GM23338 (cell line): ENCODE data around the gene CATSPERE.

Experiments
- CREB1 ChIP-seq: fragments of 250-450 bp; sonication (Bioruptor Pico); IDR thresholded peaks from 2 replicates; pipeline ENCODE4 v1.5.0; 2020; ENCODE audit warnings: low read depth, mild to moderate bottlenecking, moderate library complexity
- CTCF ChIP-seq, 2 experiments: fragments of 200-600 bp in 1 of 2; sonication (generic) in 1 of 2; conservative IDR thresholded peaks; 2 replicates each; pipeline versions ENCODE4 v1.5.1 to v1.6.1; 2016 to 2017; ENCODE audit warnings: antibody characterized with exemption in 2 of 2, low read depth in 2 of 2, mild to moderate bottlenecking in 2 of 2, moderate library complexity in 1 of 2
- ETS1 ChIP-seq: IDR thresholded peaks from 2 replicates; pipeline ENCODE4 v1.6.1; 2016; ENCODE audit warnings: antibody characterized with exemption
- EZH2 ChIP-seq: fragments of 200-600 bp; sonication (generic); IDR thresholded peaks from one replicate; pipeline ENCODE4 v1.8.0; 2017; ENCODE audit warnings: antibody characterized with exemption, mild to moderate bottlenecking, low read depth; ENCODE audit not compliant: unreplicated experiment
- EZH2phosphoT487 ChIP-seq: fragments of 200-600 bp; sonication (generic); IDR thresholded peaks from one replicate; pipeline ENCODE4 v1.8.1; 2018; ENCODE audit warnings: antibody characterized with exemption; ENCODE audit not compliant: unreplicated experiment
- JUNB ChIP-seq: IDR thresholded peaks from one replicate; pipeline ENCODE4 v1.6.1; 2016; ENCODE audit warnings: antibody characterized with exemption; ENCODE audit not compliant: unreplicated experiment
- POLR2AphosphoS5 ChIP-seq: IDR thresholded peaks from 2 replicates; pipeline ENCODE4 v1.6.1; 2016; ENCODE audit warnings: antibody characterized with exemption, low read depth
- REST ChIP-seq: IDR thresholded peaks from one replicate; pipeline ENCODE4 v1.6.1; 2018; ENCODE audit warnings: antibody characterized with exemption; ENCODE audit not compliant: unreplicated experiment
- STAT1 ChIP-seq: IDR thresholded peaks from one replicate; pipeline ENCODE4 v1.6.1; 2016; ENCODE audit warnings: antibody characterized with exemption; ENCODE audit not compliant: unreplicated experiment
- ZNF114 ChIP-seq: fragments of 250-450 bp; sonication (Bioruptor Pico); IDR thresholded peaks from 2 replicates; pipeline ENCODE4 v1.5.0; 2020; ENCODE audit warnings: mild to moderate bottlenecking, moderate library complexity
- ZNF331 ChIP-seq: fragments of 250-450 bp; sonication (Bioruptor Pico); IDR thresholded peaks from 2 replicates; pipeline ENCODE4 v1.5.0; 2020; ENCODE audit warnings: low read depth, mild to moderate bottlenecking, moderate library complexity

GRCh38 chr1:244556263-244556662 lies 95.2 kb downstream of the CATSPERE start:
- TF ChIP-seq CTCF (conservative IDR thresholded peaks at IDR 0.05; ENCODE audit: low read depth in 2 of 2), result no peak
- no peak for TF ChIP-seq JUNB
- TF ChIP-seq EZH2, result no peak
- TF ChIP-seq POLR2AphosphoS5, result no peak
- TF ChIP-seq REST, result no peak
- no peak for TF ChIP-seq ZNF331 (CRISPR knock-in tag)
- TF ChIP-seq EZH2phosphoT487, result no peak
- TF ChIP-seq ZNF114, result no peak
- TF ChIP-seq CREB1, result no peak
- no peak for TF ChIP-seq ETS1
- TF ChIP-seq STAT1, result no peak
